ENCODE data around the gene MACROD2.

- TF ChIP-seq CTCF (IDR thresholded peaks at IDR 0.05) (no peak), POLR2A (IDR thresholded peaks at IDR 0.05; ENCODE audit: low read length) (no peak), HMGXB4 (CRISPR knock-in tag; IDR thresholded peaks at IDR 0.05; ENCODE audit: borderline replicate concordance) (no peak)
These were observed 1528.1 kb downstream of the MACROD2 start for GRCh38 chr20:15523400-15523799.

All from A549 (cell line).